Stimulated activated CD8-positive, alpha-beta memory T cell treated with anti-CD3 and anti-CD28 coated beads, Interleukin-12 subunit alpha, Interleukin-12 subunit beta, amount 100 ng/mL, for 1 hour (primary cell): ENCODE results near the gene TCF7L2.

ENCODE experiments used
- DNase-seq: peaks from one replicate; pipeline ENCODE4 v3.0.0-alpha.2; 2020; ENCODE audit warnings: low read depth

The TCF7L2 gene

DNA sequence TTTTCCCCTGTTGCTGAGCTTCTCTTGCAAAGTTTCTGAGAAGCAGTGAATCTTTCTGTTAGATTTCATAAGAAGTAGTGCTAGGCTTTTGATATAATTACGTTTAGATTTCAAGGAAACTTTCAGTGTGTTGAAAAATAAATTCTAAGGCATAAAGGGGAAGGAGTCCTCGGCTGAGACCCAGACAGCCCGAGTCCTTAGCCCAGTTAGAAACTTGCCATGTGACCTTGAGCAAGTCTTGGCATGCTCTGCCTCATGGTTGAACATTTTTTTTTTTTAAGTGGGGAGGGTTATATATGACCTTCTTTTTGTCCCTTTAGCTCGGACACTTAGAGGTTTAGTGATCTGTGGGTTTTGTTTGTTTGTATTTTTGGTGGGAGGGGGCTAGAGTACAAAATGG lies 117.5 kb downstream of the TCF7L2 start:
- no peak for DNase-seq

DNA sequence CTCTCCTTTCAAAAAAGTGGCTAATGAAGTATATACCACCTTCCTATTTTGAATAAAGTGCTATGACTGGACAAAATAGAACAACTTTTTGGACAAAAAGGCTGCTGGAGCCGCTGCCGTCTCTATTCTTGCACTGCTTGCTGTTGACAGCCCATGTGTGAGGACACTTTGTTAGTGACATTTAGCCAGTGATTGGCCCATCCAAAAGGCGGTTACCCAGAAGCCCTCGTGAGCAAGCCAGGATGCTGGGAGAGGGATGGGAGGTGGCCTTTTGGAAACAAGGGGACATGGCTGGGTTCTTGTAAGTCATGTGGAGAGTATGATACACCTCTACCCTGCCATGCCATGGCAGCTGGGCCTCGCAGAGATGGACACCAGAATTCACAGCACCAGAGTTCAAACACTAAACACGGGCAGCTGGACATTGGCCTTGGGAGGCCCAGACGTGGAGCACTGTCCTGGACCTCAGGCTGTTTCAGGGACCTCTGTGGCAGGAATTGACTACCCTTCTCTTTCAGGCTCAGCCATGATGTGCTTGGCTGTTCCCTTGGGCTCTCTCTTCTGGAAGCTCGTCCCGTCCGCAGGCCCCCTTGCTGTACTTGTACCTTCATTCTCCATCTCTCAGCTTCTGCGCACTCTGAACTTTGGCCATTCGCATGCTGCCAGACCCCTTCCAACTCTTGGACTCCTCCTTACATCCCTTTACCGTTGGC lies 118.3 kb downstream of the TCF7L2 start:
- no peak for DNase-seq

DNA sequence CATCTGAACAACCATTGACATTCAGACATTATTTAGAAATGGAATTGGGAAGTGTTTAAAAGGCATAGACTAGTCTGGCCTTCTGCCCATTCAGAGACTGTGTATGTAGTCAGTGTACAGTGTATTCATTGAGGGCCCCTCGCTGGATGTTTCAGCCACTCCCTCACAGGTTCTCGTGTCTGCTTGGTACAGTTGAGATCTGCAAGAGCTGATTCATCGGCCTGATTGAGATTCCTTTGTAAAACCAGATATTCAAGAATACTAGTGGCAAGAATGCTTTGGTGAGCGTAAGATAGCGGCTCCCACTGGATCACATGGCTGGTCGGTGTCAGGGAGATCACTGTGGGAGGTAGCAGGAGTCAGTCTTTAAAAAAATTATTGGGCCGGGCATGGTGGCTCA lies 119.5 kb downstream of the TCF7L2 start:
- DNase-seq, result no peak

DNA sequence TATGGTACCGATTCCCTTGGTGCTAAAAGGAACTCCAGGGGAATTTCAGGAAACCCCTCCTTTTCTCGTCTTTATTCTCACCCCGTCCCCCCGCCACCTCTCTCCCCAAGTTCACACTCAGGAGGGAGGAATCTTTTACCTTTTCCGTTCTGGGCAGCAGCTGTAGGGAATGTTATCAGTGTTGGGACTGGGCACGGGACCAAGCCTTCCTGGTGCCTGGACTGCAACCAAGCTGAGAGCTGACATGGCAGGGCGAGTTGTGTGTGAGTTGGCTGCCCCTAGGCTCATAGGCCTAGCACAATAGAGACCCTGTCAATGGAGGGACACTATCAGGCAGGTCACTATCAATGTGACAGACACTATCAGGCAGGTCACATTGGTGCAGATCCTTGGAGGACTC lies 121.4 kb downstream of the TCF7L2 start:
- no peak for DNase-seq

DNA sequence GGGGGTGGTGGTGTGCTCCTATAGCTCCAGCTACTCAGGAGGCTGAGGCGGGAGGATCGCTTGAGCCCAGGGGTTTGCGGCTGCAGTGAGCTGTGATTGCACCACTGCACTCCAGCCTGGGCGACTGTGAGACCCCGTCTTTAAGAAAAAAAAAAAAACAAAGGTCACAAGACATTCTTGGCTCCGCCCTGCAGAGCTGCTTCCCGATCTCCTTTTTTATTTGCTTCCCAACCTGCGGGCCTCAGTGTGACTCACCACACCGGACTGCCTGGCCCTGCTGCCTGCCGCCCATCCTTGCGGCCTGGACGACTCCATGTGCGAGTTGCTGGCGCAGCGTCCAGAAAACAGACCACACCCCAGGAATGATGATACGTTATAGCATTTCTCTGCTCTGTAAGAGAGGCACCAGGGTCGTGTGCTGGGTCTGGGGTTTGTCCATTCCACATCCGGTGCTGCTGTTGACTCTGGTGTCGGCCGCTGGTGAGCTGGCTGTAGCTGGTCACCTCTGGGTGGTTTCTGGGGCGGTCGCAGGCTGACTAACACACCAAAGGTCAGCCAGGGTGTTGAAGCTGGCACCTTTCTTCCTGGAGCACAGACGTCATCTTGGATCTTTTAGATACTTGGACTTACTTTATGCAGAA lies 123.6 kb downstream of the TCF7L2 start:
- DNase-seq, result no peak

DNA sequence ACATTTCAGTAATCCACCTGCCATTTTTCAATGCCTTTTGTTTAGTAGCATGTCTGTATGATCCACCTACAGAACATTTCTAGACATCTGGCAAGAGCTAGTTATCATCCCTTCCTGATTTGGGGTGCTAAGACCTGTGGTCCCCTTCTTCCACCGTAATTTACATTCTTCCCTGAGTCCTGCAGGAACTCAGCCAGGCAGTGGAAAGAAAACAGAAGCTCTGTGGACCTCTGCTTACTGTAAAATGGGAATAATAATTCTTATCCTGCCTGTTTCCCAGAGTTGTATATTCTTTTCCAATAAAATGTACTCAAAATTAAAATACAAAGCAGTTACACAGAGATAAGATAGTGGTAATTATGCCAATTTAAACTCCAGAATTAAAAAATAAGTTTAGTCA lies 126.9 kb downstream of the TCF7L2 start:
- DNase-seq, result no peak

DNA sequence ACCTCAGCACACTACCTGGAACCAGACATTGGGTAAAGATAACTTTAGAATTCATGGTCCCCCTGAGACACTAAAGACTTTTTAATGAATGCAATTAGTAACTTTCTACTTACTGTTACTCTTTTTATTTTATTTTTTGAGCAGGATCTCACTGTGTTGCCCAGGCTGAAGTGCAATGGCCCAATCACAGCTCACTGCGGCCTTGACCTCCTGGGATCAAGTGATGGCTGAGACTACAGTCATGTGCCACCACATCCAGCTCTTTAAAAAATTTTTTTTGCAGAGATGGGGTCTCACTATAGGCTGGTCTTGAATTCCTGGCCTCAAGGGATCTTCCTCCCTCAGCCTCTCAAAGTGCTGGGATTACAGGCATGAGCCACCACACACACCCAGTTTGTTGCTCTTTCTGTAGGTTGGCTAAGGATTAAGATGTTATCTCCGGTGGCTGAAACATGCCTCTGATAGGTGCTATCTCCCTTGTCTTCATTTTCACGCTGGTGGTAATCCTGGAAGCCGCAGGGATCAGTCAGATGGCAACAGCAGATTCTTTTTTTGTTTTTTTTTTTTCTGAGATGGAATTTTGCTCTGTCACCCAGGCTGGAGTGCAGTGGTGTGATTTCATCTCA lies 128.3 kb downstream of the TCF7L2 start:
- no peak for DNase-seq

DNA sequence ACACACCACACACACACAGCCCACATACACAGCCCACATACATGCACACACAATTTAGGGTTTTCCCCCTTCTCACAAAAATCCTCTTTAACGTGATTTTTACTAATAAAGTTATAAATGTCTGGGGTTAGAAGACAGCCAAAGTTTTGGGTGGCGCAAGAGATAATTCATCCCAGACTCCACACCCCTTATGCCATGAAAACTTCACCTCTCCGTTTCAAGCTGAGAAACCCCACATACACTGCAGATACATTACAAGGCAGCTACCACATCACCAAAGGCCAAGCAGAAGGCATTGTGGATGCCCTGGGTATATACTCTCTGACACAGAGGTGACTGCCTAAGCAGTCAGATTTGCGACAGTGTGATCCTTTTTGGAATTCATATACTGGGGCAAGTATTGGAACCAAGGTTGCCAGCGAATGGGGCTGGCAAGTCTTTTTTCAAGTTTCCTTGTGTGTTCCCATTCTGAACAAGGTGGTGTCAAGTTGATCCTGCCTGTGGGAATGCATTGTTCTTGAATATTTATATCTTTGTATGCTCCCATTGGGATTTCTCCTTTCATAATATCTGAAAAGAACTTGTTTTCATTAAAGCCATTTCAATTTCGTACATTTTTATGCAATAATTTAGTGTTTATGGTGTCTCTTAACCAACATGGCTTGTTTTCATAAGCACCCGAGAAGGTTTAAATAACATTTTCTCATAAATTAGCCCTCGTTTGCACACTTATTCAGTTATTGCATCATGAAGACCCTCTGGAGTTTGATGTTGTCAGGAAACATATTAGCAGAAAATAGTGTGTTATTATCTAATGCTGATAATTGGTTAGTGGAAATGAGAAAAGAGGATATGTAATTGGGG lies 130.2 kb downstream of the TCF7L2 start:
- DNase-seq, result no peak

DNA sequence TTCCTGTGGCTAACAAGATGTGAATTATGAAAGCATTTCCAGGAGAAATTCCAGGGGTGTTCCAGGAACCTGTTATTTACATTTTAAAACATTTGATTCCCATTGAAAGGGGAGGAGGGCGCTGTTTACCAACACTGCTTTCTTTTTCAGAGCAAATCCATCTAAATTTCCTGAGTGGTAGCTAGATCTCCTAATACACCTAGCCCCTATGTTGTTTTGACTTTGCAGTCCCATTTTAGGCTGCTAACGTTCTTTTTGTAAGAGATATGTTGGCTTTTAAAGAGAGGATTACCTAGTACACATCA lies 130.8 kb downstream of the TCF7L2 start:
- no peak for DNase-seq

DNA sequence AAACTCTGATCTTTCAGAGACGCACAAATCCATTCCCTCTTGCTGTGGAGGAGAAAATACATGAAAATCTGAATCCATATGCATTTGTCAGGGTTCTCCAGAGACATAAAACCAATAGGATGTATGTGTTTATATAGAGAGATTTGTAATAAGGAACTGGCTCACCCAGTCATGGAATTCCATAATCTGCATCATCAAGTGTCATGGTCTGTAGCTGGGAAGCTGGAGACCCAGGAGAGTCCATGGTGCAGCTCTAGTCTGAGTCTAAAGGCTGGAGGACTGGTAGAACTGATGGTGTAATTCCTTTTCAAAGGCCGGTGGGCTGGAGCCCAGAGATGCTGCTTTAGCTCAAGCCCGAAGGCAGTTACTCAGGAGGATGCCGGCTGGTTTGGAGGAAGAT lies 134.0 kb downstream of the TCF7L2 start:
- DNase-seq, result no peak

DNA sequence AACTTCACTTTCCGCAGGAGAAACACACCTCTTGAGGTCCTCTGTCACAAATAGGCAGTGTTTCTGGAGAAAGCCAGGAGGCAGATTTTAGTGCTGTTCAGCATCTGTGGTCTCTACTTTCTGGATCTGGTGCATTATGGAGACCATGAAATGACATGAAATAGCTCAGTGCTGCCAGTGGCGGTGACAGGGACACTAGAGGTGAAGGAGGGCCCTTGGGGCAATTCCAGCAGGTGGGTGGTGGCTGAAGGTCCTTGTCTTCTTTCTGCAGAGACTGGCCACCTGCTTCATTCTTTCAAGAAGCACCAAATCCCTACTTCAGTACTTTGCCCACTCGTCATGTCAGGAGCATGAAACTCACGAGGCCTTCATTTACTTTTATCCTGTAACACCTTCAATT lies 135.7 kb downstream of the TCF7L2 start:
- no peak for DNase-seq

DNA sequence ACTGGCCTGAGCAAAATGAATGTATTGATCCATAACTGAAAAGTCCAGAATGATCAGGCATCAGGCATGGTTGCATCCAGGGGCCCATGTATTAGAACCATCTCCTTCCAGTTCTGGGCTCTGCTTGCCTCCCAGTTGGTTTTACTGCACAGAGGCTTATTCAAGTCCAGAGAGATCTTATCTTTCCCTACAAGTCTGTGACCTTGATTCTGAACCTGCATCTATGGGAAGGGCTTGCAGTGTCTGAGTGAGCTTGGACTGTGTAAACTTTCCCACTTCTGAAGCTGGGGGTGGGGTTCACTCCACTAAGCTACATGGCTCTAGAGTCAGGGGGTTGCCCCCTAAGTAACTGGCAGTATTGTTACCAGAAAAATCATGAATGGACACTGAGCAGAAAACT lies 136.2 kb downstream of the TCF7L2 start:
- DNase-seq, result no peak

DNA sequence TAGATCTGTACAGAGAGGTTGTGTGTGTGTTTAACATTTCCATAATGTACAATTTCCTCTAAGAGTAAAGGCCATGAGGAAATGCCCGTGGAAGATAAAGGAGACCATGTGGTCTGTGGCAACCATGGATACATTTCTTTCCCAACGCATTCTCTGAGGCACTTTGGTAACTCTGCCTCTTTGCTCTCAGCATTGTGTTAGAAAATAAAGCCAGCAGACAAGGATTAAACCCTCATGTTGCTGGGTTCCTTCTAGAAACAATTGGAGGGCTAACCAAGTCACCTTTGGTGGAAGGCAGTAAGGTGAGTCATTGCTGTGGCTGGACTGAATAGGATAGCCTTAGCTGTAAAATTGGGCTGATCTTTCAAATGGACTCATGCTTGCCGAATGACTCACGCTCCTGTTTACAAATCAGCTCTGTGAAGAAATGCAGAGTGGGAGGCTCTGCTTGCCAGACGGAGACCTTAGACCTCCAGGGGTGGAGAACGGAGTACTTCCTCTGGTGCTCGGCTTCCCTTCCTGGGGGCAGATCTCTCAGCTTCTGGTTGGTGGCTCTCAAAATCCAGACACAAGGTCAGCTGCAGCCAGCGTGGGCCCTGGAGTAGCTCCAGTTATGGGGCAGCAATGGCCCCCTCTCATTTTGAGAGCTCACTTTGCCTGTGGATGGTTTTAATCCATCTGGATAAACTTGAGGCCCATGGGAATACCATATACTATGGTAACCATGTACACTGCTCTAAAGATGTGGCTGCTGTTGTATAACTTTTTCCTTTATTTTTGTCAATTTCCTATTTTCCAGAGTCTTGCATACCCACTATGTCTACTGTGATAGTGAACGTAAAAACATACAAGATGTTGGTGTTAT lies 137.3 kb downstream of the TCF7L2 start:
- DNase-seq, result no peak

DNA sequence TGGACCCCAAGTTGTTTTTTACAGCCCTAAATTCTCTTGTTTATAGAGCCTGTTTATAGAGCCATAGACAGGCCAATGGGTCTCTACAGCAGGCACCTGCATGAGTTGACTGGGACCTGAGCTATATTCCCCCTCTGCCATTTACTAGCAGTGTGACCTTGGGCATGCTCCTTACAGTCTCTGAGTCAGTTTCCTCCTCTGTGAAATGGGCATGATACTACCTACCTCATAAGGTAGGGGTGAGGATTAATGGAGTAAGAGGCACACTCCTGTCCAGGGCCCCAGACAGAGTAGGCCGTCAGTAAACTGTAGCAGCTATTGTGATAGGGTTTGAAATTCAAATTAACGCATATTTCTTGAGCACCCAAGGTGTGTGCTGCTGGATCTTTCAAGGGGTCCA lies 138.1 kb downstream of the TCF7L2 start:
- no peak for DNase-seq

DNA sequence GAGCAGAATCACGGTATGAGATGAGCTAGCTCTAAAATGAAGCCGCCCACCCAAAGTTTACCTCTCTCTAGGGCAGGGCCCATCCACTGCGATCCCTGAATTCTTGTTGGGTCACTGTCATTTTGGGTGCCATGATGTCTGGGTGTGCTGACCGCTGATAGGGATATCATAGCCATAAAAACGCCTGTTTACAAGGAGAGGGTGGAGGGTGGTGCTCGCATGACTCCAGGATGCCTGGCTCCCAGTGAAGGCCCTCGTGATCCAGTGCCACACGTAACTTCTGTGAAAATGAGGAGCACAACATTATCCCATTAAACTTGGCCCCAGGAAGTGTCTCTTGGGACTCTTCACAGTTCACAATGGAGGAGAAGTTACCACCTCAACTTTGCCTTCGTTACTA lies 139.5 kb downstream of the TCF7L2 start:
- DNase-seq, result no peak

DNA sequence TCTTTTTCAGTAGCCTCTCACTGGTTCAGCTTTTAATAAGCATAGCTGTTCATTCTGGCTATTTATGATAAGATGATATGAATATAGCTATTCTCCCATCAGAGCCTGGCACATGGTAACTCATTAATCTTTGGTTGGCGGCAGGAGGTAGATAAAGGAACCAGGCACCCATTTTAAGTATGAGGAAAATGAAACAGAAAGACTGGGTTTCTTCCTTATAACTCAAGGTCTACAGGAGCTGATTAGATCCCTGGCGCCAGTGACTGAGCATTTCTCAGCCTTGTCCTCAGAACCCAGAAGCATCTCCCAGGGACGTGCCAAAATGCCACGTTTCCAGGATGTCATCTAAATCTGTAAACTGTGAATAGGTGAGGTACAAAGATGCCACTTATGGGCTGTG lies 141.9 kb downstream of the TCF7L2 start:
- no peak for DNase-seq

DNA sequence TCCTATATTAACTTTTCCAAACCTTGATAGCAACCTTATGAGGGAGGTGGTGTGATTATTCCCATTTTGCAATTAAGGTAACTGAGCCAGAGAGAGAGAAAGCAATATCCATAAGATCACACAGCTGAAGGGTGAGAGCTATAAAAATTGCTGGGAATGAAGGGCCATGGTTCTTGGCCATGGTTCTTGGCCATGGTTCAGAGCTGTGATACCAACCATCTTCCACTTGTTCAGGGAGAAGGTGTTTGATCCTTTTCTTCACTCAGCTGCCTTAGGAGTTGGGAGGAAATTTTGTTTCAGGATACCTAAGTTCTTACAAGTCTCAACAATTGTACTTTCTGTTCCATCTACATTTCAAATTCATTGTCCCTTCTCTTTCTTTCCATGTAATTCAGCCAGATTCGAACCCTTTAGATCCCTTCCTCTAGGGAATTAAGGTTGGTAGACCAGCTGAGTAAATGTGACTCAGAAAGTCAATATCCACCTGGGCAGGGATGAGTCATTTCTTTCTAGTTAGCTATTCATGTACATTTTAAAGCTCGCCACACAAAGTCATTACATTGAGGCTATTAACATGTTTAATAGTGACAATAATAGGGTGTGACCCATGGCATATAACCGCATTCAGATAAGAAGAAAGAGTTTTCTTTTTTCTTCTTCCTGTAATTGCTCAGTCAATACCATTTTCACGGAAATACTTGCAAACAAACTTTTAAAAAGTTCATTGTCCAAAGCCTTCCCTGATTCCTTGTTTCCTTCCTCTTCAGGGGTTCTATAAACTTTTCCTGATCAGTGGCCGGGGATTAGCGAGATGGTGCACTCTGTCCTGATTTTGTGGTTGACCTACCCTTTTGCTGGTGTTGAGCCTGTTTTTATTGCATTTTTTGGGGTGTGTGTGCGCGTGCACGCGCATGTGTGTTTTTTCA lies 143.4 kb downstream of the TCF7L2 start:
- no peak for DNase-seq

DNA sequence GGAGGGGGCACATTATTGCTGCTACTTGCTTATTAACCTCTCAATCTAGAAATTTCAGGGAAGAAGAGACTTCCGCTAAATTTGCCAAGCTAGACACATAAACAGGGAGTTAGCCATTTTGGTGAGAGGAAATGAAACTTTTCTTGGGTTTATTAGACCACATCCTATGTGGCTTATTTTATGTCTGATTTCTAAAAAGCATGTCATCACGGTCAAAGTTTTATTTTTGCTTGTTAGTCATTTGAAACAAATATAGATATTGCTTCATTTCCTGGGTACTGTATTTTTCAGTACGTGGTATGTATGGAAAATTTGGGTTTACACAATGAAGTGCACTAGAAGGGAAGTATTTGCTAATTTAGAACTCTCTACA lies 144.1 kb downstream of the TCF7L2 start:
- no peak for DNase-seq

DNA sequence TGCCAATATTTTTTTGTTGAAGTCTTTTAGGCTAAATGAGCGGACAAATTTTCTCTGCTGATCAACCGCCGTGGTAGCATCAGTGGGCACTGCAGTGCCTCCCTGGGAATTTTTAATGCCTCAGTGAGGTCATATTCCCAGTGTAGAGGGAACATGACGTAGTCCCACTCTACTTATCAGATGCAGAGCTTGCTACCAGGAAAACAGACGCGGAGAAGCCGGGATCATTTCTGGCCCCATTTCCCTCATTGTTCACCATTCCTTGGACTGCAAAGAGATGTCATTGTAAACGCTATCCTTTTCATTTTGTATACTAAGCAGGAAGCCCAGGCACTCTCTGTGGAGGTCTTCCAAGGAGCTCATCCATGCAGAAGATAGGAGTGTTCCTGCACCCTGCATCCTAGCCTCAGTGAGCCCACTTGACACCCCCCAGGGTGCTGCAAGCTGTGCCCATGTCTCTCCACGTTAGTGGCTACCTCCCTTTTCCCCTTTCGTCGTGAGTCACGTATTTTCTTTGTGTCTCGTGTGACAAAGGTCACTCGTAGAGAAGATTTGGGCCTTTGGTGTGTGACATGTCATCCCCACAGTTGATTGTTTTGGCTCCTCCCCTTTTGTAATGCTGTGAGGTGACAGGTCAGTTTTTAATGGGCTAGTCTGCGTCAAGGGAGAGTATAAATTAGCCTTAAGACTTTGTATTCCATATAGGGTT lies 145.5 kb downstream of the TCF7L2 start:
- no peak for DNase-seq
